Esophagus muscularis mucosa (tissue), 4 donors: Measurements from ENCODE around the gene IL18R1. TPM values are rescaled to one million over a fixed set of nuclear protein-coding genes. Genes with fewer than 3 reads are reported as not detected.

Source experiments
- DNase-seq: peaks from one replicate; pipeline ENCODE4 v3.0.0-alpha.2; 2017; ENCODE audit errors: extremely low spot score
- H3K27ac ChIP-seq, 4 donors: fragments of 200-600 bp; sonication (generic); replicated peaks in 1 of 4; 1 replicate in 3 of 4; 2 replicates in 1 of 4; pipeline ENCODE4 v1.5.1; 2016 to 2019; ENCODE audit warnings: mild to moderate bottlenecking in 1 of 4
- H3K27me3 ChIP-seq, 4 donors: fragments of 200-600 bp; sonication (generic); one replicate each; pipeline versions ENCODE4 v1.5.1 to v1.6.0; 2016 to 2019
- H3K36me3 ChIP-seq, 4 donors: fragments of 200-600 bp; sonication (generic); one replicate each; pipeline ENCODE4 v1.5.1; 2016 to 2019
- H3K4me1 ChIP-seq, 4 donors: fragments of 200-600 bp; sonication (generic); one replicate each; pipeline ENCODE4 v1.5.1; 2016 to 2019
- H3K4me3 ChIP-seq, 4 donors: fragments of 200-600 bp; sonication (generic); 1 replicate in 2 of 4; 2 replicates in 2 of 4; pipeline ENCODE4 v1.5.1; 2016 to 2019; ENCODE audit warnings: mild to moderate bottlenecking in 4 of 4, moderate library complexity in 1 of 4
- H3K9me3 ChIP-seq, 4 donors: fragments of 200-600 bp; sonication (generic); 1 replicate in 3 of 4; 2 replicates in 1 of 4; pipeline ENCODE4 v1.5.1; 2016 to 2019
- EP300 ChIP-seq: sonication (generic); formaldehyde crosslinking; IDR thresholded peaks from one replicate; pipeline ENCODE4 v1.6.1; 2017; ENCODE audit warnings: antibody characterized with exemption
- POLR2A ChIP-seq: fragments of 450-650 bp; IDR thresholded peaks from one replicate; pipeline ENCODE4 v1.6.1; 2017; ENCODE audit warnings: antibody characterized with exemption, moderate library complexity, mild to moderate bottlenecking, low read depth
- POLR2AphosphoS5 ChIP-seq, 2 donors: sonication (generic); formaldehyde crosslinking; IDR thresholded peaks; one replicate each; pipeline ENCODE4 v1.6.1; 2017; ENCODE audit warnings: antibody characterized with exemption in 2 of 2
- WGBS: methylation state at CpG from one replicate; pipeline ENCODE4 v1.1.5; 2018; 5-methylcytosine and 5-hydroxymethylcytosine counted together
- intact Hi-C: fragments of 100-400 bp; cut with DNase I; formaldehyde crosslinking; loops from one replicate; pipeline ENCODE4 v1.15.1; 2023
- total RNA-seq, 4 donors: library from RNA; depleted of rRNA; stranded (reverse); fragments of >200 nt; gene quantifications; one replicate each; pipeline versions ENCODE4 v1.1.0 to v1.2.1, GENCODE V29; 2016
- TF ChIP-seq, protein P1 (sequence below), 3 experiments: fragments of 200-600 bp in 2 of 3; fragments of 450-650 bp in 1 of 3; sonication (generic) in 2 of 3; IDR thresholded peaks; one replicate each; pipeline ENCODE4 v1.5.1; 2017 to 2019; ENCODE audit warnings: antibody characterized with exemption in 3 of 3, mild to moderate bottlenecking in 2 of 3, moderate library complexity in 1 of 3

Gene IL18R1
- total RNA-seq, 4 donors from 2014 or later, result 2.8 to 11.8 (median 5.2) TPM

DNA sequence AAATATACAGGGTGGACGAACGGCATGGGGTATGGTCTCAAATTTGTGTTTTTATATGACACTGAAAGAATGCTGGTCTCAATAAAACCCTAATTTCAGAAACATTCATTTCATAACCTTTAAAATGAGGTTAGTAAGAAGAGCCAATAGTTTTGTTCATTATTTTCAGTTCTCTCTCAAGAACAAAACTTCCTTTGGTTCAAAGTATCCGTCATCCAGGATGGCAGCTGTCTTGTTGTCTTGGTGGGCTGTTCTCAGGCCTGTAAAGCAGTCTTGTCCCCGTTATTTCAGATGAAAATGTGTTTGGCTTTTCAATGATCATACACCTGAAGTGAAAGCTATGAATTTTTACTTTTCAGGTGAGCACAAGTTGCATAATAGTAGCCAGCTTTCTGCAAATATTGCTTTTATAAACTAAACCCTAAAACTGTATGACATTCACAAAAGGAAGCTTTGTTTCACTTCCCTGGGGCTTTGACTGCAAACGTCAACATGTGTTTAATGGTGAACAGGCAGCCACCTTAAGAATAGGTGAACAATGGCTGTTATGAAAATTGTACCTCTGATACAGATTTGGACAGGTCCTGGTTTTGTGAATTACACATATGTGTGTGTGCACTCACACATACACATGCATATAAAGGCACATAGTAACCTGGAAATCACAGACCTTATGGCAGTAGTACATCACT, 70.0 kb downstream of the IL18R1 start:
- no peak for DNase-seq
- Histone ChIP-seq H3K27me3 (no peaks in the 10 kb centered on the region), H3K36me3 (no peaks in the 10 kb centered on the region), H3K27ac (no peak overlapping the region), H3K4me1 (no peaks in the 10 kb centered on the region), H3K9me3 (no peaks in the 10 kb centered on the region), H3K4me3 (no peak overlapping the region)
- no peak for TF ChIP-seq EP300
- intact Hi-C loops, result no loop called here
- 37% methylated on average over 5 of the region's 5 CpGs for WGBS

DNA sequence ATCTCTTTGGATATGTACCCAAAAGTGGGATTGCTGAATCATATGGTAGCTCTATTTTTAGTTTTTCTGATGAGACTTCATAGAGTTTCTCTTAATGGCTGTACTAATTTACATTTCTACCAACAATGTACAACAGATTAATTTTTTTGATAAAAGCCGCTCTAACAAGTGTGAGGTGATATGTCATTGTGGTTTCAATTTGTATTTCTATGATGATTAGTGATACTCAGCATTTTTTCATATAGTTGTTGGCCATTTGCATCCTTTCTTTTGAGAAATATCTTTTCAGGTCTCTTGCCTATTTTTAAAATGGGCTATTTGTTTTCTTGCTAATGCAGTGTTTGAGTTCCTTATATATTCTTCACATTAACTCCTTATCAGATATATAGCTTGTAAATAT, 71.7 kb downstream of the IL18R1 start:
- Histone ChIP-seq H3K4me1 (no peaks in the 10 kb centered on the region), H3K36me3 (no peaks in the 10 kb centered on the region), H3K27me3 (no peaks in the 10 kb centered on the region), H3K4me3 (no peak overlapping the region), H3K27ac (no peak overlapping the region), H3K9me3 (no peaks in the 10 kb centered on the region)
- TF ChIP-seq EP300, result no peak
- TF ChIP-seq POLR2A, result no peak
- TF ChIP-seq POLR2AphosphoS5 (IDR thresholded peaks at IDR 0.05), result no peak
- TF ChIP-seq, protein P1, sequence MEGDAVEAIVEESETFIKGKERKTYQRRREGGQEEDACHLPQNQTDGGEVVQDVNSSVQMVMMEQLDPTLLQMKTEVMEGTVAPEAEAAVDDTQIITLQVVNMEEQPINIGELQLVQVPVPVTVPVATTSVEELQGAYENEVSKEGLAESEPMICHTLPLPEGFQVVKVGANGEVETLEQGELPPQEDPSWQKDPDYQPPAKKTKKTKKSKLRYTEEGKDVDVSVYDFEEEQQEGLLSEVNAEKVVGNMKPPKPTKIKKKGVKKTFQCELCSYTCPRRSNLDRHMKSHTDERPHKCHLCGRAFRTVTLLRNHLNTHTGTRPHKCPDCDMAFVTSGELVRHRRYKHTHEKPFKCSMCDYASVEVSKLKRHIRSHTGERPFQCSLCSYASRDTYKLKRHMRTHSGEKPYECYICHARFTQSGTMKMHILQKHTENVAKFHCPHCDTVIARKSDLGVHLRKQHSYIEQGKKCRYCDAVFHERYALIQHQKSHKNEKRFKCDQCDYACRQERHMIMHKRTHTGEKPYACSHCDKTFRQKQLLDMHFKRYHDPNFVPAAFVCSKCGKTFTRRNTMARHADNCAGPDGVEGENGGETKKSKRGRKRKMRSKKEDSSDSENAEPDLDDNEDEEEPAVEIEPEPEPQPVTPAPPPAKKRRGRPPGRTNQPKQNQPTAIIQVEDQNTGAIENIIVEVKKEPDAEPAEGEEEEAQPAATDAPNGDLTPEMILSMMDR (IDR thresholded peaks at IDR 0.05), result no peak
- intact Hi-C loops, result no loop called here
- no peak for DNase-seq
- 88% methylated on average over 1 of the region's 1 CpG for WGBS

DNA sequence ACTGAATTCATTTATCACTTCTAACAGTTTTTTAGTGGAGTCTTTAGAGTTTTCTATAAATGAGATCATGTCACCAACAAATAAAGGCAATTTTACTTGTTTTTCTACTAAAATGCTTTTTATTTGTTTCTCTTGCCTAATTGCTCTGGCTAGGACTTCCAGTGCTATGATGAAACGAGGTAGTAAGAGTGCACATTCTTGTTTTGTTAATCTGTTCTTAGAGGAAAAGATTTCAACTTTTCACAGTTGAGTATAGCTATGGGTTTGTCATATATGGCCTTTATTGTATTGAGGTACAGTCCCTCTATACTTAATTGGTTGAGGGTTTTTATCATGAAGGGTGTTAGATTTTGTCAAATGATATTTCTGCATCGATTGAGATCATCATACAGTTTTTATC, 73.0 kb downstream of the IL18R1 start:
- no peaks in the 10 kb centered on the region for H3K36me3 ChIP-seq
- intact Hi-C loops, result no loop called here
- TF ChIP-seq, protein P1 (IDR thresholded peaks at IDR 0.05), result no peak
- no peak for TF ChIP-seq POLR2AphosphoS5 (IDR thresholded peaks at IDR 0.05)
- no peak for TF ChIP-seq POLR2A
- TF ChIP-seq EP300, result no peak
- no peaks in the 10 kb centered on the region for H3K9me3 ChIP-seq
- peaks cover 0 to 5% (median 0%) of the 10 kb centered on the region in 4 donors for H3K27me3 ChIP-seq
- DNase-seq, result no peak
- H3K27ac ChIP-seq, result no peak overlapping the region
- no peaks in the 10 kb centered on the region for H3K4me1 ChIP-seq
- WGBS, result 60% methylated on average over 2 of the region's 2 CpGs
- no peak overlapping the region for H3K4me3 ChIP-seq

DNA sequence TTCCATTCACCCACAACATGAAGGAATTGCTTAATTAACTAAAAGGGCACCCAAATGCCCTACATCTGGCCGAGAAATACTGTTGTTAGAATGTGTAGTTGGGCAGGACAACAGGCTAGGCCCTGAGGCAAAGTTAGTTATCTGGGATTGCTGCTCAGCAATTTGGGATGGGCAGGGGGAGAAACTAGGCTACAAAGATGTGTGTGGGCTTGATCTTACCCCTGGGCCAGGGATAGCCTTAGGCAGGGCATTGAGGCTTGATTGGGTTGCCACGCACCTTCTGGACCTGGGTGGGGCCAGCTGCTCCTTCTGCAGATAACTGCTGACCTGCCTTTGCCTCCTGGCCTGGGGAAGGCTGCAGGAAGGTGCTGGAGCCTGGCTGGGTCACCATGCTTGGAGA, 76.8 kb downstream of the IL18R1 start:
- intact Hi-C loops, result no loop called here
- no peaks in the 10 kb centered on the region for H3K36me3 ChIP-seq
- TF ChIP-seq POLR2AphosphoS5 (IDR thresholded peaks at IDR 0.05) (no peak), POLR2A (no peak), EP300 (no peak)
- TF ChIP-seq, protein P1 (IDR thresholded peaks at IDR 0.05), result no peak

DNA sequence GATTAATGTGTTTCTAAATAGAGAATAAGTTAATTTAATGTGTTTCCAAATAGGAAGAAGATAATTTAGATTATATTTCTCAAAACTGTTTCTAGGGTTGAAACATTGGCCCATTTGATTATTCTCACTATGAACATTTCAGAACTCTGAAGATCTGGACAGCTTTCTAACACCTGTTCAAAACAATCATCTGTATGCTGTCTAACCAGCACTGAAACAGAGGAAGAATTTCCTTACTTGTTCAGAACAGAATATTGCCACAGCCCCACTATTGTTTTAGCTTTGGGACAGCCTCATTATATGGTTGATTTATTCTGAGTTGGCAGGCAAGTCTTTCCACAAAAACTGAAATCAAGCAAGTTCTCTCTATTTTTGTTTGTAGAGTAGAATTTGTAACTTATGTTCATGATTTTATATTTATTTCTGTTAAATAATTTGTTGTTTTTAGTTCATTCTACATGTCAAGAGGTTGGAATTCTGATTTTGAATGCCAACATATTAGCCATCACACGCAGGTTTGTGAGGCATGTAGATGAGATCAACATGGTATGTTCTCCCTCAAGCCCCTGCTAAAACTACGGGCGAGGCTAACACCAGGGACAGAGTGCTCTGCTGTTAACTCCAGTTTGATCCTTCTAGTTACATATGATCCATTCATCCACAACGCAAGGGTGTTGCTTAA, 78.5 kb downstream of the IL18R1 start:
- peaks cover 0 to 13% (median 0%) of the 10 kb centered on the region in 4 donors for H3K27me3 ChIP-seq
- WGBS, result 89% methylated on average over 4 of the region's 4 CpGs
- no peaks in the 10 kb centered on the region for H3K36me3 ChIP-seq
- intact Hi-C loops, result no loop called here
- H3K9me3 ChIP-seq, result no peaks in the 10 kb centered on the region
- no peak overlapping the region for H3K4me3 ChIP-seq
- TF ChIP-seq EP300 (no peak), POLR2AphosphoS5 (IDR thresholded peaks at IDR 0.05) (no peak), POLR2A (no peak)
- TF ChIP-seq, protein P1 (IDR thresholded peaks at IDR 0.05), result no peak
- no peaks in the 10 kb centered on the region for H3K4me1 ChIP-seq
- peak; percentile 17 for DNase-seq
- H3K27ac ChIP-seq, result no peak overlapping the region

More for the DNA sequence above, 76.8 kb downstream of the IL18R1 start:
- Histone ChIP-seq H3K27me3 (peaks cover 0 to 7% (median 0%) of the 10 kb centered on the region in 4 donors), H3K27ac (no peak overlapping the region), H3K9me3 (no peaks in the 10 kb centered on the region), H3K4me3 (no peak overlapping the region), H3K4me1 (no peaks in the 10 kb centered on the region)
- 84% methylated on average over 2 of the region's 2 CpGs for WGBS
- no peak for DNase-seq
